NCI-H460 (cell line): Measurements from ENCODE around the gene TUBAL3. TPM values are rescaled to one million over a fixed set of nuclear protein-coding genes. Genes with fewer than 3 reads are reported as not detected.
"Not testable (repeated sequence)": the region's sequence is repeated elsewhere in the genome, so short reads cannot be mapped to it uniquely, and the experiment has no call there.

Experiments used
- DNase-seq: peaks from one replicate; pipeline ENCODE4 v3.0.0-alpha.2; 2016; ENCODE audit warnings: low read depth; ENCODE audit errors: extremely low read depth
- total RNA-seq: library from RNA; depleted of rRNA; stranded (reverse); fragments of >200 nt; shearing (Covaris generic); gene quantifications from 2 replicates; pipeline ENCODE4 v1.2.3, GENCODE V29; 2014

TUBAL3 gene
- total RNA-seq, 1 experiment from 2014 or later, result 1.9 TPM

DNA sequence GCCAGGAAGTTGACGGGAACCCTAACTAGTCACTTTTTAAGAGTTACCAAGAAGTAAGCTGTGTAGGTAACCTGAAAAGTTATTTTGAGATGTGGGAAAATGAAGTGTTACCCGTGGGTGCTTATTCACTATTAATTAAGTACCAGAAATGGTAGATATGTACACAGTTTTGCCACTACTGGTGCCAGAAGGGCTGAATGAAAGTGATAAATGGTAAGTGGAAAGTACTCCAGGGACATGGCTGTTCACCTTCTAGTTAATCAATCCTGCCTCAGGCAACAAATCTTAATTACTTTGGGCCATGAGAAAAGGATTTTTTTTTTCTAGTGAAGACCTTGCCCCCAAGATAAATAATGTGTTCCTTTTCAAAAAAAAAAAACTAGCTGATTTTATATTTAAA, 23.5 kb upstream of the TUBAL3 start:
- no peak for DNase-seq

GRCh38 chr10:5424751-5425150, 20.1 kb upstream of the TUBAL3 start:
- no peak for DNase-seq

- DNase-seq, result no peak
Observed at GRCh38 chr10:5423771-5424170, 19.1 kb upstream of the TUBAL3 start.

DNA sequence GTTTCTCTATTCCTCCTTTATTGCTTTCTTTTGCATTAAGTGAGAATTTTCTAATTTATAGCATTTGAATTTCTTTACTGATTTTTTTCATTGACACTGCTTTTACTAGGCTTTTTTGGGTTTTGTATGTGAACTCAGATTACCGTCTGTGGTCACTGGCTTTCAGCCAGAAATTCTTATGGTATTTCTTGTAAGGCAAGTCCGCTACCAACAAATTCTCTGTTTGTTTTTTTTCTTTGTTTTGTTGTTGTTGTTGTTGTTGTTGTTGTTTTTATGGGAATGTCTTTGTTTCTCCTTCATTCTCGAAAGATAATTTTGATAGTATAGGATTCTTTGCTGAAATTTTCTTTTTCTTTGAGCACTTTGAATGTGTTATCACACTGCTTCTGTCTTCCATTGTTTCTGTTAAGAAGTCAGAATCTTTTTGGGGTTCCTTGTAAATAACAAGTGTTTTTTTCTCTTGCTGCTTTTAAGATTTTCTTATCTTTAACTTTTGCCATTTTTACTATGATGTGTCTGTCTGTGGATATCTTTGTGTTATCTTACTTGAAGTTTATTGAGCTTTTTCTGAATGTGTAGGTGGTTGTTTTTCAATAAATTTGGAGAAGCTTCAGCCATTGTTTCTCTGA, 15.0 kb upstream of the TUBAL3 start:
- no peak for DNase-seq

DNA sequence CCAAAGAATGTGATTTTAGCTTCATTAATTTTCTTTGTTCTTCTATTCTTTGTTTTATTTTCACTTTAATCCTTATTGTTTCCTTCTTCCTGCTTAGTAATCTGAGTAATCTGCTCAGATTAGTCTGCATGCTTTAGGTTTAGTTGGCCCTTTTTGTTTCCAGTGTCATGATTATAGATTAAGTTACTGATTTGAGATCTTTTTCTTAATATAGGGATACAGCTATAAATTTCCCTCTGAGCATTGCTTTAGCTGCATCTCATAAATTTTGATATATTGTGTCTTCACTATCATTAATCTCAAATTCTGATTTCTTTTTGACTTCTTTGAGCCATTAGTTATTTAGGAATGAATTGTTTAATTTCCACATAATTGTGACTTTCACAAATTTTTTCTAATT, 14.0 kb upstream of the TUBAL3 start:
- DNase-seq, result no peak

GRCh38 chr10:5416981-5417380, 12.4 kb upstream of the TUBAL3 start:
- DNase-seq, result no peak

GRCh38 chr10:5413012-5413938, 8.6 kb upstream of the TUBAL3 start:
- DNase-seq, result no peak

DNA sequence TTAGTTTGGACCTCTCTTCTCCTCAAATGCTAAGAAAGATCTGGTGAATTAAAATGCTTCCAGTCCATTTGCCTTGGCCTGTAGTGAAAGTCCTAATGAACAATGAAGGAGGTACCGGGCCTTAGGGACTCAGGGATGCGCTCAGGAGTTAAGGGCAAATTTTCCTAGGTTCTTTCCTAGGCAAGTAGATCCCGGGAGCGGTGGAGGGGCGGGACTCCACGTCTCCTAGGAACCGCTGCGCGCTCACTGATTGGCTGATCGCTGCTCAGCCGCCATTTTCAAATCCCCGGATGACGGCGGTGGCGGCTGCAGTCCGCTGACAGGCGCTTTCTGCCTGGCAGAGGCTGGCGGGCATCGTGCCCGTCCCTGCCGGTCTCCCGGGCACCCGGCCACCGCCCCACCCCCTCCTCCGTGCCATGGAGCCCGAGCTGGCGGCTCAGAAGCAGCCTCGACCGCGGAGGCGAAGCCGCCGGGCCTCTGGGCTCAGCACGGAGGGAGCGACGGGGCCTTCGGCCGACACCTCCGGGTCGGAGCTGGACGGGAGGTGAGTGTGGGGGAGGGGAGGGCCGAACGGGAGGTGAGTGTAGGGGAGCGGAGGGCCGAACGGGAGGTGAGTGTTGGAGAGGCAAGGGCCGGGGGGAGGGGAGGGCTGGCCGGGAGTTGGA, 7.8 kb upstream of the TUBAL3 start, which contains the start of gene NET1:
Gene NET1, plus strand, starts transcription at position 281 of the 665 bp plus-strand sequence. Its CDS starts 136 bp downstream, at position 417.
- peak; percentile 84 for DNase-seq

GRCh38 chr10:5411941-5412276, 7.3 kb upstream of the TUBAL3 start:
- DNase-seq, result no peak

DNA sequence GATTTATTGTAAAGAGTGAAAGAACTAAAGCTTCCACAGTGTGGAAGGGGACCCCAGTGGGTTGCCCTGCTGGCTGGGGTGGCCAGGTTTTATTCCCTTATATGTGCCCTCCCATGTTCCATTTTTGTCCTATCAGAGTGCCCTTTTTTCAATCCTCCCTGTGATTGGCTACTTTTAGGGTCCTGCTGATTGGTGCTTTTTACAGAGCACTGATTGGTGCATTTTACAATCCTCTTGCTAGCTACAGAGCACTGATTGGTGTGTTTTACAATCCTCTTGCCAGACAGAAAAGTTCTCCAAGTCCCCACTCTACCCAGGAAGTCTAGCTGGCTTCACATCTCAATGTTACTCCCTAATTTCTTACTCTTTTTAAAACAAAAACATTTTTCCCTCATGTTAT, 6.2 kb upstream of the TUBAL3 start:
- not testable (repeated sequence) for DNase-seq

- no peak for DNase-seq
Observed at GRCh38 chr10:5406918-5407317, 2.3 kb upstream of the TUBAL3 start.

DNA sequence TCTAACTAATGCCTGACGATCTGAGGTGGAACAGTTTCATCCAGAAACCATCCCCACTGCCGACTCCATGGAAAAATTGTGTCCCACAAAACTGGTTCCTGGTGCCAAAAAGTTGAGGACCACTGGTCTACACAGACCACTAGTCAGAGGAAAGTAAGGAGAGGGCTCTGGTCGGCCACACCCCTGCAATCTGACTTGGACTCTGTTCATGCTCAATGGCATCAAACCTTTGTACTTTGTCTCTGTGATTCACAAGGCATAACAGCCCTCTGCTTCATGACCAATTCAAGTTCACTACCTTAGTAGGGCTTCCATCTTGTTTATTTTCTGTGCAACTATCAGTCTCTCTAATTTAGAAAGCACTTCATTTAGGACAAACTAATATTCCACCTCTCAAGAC, 1.8 kb downstream of the TUBAL3 start:
- no peak for DNase-seq

GRCh38 chr10:5400468-5401240, 4.0 kb downstream of the TUBAL3 start:
- no peak for DNase-seq

DNA sequence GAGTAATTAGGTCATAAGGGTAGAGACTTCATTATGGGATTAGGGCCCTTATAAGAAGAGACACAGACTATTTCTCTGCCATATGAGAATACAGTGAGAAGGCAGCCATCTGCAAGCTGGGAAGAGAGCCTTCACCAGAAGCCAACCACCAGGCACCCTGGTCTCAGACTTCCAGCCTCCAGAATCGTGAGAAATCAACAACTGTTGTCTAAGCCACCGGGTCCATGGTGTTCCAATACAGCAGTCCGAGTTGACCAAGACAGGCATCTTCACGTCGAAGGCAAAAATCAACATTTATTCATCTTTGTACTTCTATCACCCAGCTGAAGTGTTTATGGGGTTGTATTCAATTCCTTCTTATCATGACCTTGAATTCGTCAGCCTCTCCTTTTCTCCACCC, 5.3 kb downstream of the TUBAL3 start:
- no peak for DNase-seq

GRCh38 chr10:5396556-5397300, 7.9 kb downstream of the TUBAL3 start:
- DNase-seq, result no peak

- no peak for DNase-seq
Observed at GRCh38 chr10:5395168-5395567, 9.5 kb downstream of the TUBAL3 start.

DNA sequence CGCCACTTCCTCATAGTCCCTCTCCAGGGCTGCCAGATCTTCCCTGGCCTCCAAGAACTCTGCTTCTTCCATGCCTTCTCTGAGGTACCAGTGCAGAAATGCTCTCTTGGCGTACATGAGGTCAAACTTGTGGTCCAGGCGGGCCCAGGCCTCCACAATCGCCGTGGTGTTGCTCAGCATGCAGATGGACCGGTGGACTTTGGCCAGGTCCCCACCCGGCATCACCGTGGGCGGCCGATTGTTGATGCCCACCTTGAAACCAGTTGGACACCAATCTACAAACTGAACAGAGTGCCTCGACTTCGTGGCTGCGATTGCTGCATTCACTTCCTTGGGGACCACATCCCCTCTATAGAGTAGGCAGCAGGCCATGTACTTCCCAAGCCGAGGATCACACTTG, 11.1 kb downstream of the TUBAL3 start:
- no peak for DNase-seq

- no peak for DNase-seq
Observed at GRCh38 chr10:5391790-5392189, 12.8 kb downstream of the TUBAL3 start.

- no peak for DNase-seq
Observed at GRCh38 chr10:5390607-5391205, 13.9 kb downstream of the TUBAL3 start.

DNA sequence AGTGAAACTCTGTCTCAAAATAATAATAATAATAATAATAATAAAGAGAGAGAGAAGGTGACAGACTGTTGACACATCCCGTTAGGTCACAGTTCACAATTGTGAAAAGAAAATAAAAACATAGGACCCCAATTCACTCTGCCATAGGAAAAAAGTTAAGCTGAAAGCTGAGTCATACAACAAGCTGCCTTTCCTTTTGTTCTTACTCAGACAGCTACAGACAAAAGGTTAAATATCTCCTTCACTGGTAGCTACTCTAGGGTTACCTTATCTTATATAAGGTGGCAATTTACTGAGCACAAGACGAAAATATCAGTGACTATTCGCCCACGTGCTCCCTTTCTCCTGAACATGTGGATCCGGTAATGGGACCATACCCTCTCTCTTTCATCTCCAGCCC, 17.5 kb downstream of the TUBAL3 start:
- no peak for DNase-seq
